ENCODE measurements around the gene SLC25A24.
"Not testable (repeated sequence)": the region's sequence is repeated elsewhere in the genome, so short reads cannot be mapped to it uniquely, and the experiment has no call there.

SLC25A24 gene

GRCh38 chr1:108132367-108132766 is 67.8 kb downstream of the SLC25A24 start:
- not testable (repeated sequence) for DNase-seq

DNA sequence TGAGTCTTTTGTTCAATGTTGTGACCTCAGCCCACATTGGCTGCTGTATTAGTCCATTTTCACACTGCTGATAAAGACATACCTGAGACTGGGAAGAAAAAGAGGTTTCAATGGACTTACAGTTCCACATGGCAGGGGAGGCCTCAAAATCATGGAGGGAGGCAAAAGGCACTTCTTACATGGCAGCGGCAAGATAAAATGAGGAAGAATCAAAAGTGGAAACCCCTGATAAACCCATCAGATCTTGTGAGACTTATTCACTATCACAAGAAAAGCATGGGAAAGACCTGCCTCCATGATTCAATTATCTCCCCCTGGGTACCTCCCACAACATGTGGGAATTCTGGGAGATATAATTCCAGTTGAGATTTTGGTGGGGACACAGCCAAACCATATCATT is 68.9 kb downstream of the SLC25A24 start:
- not testable (repeated sequence) for DNase-seq

GRCh38 chr1:108130794-108131193 is 69.3 kb downstream of the SLC25A24 start:
- no peak for DNase-seq

GRCh38 chr1:108129999-108130398 is 70.1 kb downstream of the SLC25A24 start:
- DNase-seq, result no peak

DNA sequence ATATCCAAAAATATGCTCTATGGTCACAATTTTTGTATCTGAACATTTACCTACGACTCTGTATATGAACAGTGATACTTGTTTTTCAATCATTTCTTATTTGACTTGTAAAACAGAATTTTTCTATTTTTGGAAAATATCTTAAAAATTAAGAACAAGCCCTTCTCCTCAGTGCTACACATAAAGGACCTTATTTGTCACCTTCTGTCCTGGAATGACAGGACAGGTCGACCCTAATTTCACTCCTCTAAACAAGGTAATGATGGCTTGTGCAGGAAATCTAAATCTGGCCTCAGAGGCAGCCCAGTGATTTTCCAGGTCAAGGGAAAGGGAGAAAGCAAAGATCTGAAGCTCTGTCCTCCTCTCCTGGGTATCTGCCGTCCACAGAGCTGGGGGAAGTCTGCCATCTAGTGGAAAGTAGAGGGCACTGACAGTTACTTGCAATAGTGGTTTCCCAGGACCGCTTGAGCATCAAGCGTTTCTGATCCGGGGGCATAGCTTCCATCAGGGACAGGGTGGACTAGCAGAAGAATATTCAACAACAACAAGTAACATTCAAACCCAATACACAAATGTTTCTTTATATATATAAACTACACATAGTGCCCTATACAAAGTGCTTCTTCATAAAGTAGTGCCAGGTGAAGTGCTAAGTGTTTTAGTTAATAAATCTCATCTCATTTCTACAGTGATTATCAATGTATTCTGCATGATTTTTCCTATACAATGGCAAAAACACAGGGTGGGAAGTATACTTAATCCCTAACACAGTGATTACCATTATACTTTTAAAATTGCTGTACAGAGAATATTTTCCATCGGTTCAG is 74.6 kb downstream of the SLC25A24 start:
- DNase-seq, result peak; percentile 36 to 80 (median 55)

GRCh38 chr1:108124622-108125311 is 75.4 kb downstream of the SLC25A24 start:
- no peak for DNase-seq

DNA sequence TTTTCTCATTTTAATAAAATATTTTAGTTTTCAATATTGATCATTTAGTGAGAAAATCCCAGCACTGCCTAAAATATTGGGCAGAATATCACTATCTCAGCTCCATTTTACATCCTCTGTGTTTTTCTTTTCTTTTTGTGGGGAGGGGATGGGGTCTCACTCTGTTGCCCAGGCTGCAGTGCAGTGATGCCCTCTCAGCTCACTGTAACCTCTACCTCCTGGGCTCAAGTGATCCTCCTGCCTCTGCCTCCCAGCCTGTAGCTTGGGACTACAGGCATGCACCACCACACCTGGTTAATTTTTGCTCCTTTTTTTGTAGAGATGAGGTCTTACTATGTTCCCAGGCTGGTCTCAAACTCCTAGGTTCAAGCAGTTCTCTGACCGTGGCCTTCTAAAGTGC is 76.1 kb downstream of the SLC25A24 start:
- DNase-seq, result no peak

DNA sequence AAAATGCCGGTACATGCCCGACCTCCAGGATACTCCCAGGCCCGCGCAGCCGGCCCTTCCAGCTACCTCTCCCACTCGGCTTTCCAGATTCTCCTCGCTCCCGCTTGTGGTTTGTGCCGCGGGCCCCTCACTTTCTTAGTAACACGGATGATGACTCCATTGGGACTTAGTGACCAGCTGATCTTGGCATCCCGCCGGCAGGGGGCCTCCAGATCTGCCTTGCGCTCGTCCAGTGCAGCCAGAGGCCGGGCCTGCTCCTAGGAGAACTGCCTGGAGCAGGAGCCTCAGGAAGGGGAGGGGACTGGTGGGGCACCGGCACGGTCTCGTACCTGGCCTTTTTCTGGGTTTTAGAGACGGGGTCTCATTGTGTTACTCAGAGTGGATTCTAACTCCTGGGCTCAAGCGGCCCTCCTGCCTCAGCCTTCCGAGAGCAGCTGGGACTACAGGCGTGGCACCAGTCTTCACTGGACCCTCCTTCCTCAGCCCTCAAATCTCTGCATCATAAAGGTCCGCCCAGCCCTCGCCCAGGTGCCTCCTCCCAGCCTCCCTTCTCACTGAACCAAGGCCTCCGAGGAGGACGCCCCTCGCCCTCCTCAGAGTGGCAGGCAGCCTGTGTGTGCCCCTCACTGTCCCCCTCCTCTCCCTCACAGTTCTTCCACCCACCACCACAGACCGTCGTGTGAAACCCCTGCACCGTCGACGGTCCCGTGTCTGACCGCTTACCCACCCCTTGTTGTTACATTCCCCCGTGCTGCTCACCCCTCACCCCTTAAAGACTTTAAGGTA is 78.6 kb downstream of the SLC25A24 start:
- no peak for DNase-seq

DNA sequence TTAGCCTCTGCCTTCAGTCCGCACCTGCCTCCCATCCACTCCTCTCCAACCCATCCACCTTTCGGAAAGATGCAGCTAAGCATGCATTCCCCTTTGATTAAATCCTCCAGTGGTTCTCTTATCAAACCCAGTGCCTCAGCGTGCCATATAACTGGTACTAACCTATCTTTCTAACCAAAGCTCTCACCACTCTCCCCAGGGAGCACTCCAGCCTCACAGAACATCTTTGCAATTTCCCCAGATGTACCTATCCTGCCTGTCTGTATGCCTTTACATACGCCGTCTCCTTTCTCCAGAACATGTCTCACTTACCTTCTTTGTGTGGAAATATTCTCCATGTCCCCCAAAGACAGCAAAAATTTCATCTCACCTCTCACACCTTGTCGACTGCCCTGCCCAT is 80.0 kb downstream of the SLC25A24 start:
- no peak for DNase-seq

DNA sequence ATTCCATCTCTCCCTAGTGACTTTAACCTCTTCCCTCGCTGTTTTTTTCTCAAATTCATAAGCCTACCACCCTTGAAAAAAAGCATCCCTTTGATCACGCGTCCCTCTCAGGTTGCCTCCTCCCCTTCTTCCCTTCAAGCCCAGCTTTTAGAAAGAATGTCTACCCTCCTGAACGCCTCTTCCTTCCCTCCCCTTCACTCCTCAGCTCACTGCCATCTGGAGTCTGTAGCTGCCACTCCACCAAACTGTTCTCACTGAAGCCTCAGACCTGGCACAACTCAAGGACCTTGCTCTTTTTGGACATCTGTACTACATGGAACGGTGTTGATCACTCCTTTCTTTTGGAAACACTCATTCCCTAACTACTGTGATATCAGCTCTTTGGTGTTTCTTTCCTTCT is 80.6 kb downstream of the SLC25A24 start:
- DNase-seq, result no peak

DNA sequence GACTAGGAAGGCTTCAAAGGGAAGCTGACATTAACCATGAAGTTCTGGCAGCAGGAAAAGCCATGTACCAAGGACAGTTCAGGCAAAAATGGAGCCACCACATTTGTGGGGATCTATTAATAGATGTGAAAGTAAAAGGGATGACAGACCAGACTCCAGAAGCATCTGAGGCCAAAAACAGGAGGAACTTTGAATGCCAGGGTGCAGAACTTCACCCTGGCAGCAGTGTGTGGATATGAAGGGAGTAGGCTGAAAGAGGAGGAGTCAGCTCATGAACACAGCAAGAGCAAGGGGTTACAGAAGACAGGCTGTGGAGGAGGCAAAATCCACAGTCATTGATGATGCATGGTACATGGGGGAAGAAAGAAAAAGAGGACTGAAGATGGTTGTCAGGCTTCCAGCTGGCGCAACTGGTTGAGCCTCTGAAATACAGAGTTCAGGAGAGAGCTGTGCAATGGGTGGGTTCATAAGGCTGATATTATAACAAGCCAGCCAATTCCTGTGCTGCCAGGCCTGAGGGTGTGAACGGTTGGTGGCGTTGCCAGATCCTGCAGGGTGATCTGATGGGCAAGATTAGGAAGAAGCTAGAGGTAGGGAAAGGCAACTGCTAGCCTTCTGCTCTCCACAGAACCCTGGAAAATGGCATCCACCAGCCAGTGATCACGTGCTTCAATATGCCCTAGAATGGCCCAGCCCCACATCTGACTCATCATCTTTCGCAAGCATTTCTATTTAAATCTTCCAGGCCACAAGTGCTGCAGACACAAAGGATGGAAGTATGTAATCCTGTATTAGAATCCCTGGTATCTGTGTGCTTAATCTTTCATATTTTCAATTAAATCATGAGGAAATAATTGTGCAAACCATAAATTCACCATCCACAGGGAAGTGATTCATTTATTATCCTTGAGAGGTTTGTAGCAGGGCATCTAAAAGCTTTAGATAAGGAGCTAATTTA is 81.9 kb downstream of the SLC25A24 start:
- no peak for DNase-seq

GRCh38 chr1:108117237-108117636 is 82.9 kb downstream of the SLC25A24 start:
- DNase-seq, result no peak

DNA sequence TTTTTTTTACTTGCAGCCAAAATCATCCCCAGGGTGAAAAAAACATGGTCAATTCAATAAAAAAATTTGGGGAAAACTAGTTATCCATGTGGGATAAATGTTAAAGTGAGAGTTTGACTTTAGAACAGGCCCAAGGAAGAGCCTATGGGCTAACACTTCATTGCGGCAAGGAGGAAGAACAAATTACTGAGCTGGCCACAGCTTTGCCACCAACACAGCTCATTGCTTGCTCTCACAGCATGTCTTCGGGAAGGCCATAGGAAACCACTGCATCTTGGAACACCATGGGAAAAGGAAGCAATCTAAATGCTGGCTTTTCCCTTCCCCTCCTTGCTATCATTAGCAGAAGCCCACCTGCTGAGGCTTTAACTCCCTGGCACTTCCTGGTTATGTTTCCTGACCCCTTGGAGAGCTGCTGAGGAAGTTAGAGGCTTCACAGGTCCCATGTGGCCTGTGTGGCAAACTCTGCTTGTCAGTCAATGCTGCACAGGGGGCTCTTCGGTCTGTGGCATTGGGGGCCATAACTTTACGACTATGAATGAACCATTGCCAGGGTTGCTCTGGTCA is 86.0 kb downstream of the SLC25A24 start:
- no peak for DNase-seq

GRCh38 chr1:108113496-108113895 is 86.6 kb downstream of the SLC25A24 start:
- no peak for DNase-seq

DNA sequence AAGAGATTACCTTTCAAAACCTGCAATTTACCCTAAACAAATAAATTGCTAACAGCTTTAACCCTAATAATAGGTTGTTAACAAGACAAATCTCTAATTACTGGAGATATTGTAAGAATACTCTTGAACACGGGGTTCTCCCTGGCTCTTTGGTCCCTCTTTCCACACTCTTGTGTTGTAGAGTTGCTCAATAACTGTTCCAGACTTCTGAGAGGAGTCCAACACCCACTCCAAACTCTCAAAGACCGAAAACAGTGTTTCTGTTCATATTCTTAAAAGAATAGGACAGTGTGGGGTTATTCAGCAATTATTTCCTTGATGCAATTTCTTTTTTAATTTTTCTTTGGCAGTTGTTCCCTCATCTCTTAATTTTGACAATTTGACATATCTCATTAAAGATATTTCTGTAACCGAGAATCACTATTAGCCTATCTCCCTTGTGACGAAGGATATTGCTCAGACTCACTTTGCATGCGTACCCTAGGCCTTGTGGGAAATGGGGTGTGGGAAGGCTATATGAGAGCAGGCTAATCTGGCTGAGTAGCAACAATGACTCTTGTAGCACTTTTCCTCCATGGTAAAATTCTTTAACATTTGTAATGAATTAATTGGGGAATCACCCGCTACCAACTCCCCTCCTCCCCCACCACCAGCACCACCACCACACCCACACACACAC is 90.7 kb downstream of the SLC25A24 start:
- no peak for DNase-seq

DNA sequence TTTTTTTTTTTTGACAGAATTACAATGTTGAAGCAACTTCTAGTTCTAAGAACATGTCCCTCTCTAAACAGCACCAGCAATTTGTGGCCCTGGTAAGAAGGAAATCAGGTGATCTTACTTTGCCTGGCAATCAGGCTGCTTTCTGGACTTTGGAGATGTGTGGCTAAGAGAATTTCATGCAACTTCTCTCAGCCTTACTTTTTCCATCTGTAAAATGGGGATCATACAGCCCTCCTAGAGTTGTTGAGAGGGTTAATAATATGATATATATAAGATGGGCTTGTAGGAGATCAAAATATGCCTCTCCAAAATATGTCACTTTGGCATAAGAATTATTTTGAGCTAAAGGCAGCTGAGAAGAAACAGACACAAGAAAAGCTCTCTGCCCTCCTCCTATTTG is 92.0 kb downstream of the SLC25A24 start:
- DNase-seq, result no peak

DNA sequence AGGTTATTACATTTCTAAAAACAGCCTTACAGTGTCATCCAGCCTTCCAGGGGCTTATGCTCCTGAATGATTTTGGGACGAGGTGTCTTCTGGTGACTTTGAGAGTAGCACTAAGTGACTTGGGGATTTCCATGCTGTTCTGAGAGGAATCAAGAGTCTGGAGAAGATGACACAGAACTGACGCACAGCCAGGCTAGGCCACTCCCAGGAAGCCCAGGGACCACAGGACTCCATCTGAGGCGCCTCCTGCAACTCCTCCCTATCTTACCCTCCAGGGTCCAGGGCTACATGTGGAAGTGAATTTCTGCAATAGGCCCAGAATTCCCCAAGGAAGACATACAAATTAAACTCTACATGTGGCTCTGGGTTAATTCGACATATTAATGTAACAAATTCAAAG is 92.5 kb downstream of the SLC25A24 start:
- DNase-seq, result no peak

GRCh38 chr1:108106775-108107174 is 93.4 kb downstream of the SLC25A24 start:
- DNase-seq, result no peak

DNA sequence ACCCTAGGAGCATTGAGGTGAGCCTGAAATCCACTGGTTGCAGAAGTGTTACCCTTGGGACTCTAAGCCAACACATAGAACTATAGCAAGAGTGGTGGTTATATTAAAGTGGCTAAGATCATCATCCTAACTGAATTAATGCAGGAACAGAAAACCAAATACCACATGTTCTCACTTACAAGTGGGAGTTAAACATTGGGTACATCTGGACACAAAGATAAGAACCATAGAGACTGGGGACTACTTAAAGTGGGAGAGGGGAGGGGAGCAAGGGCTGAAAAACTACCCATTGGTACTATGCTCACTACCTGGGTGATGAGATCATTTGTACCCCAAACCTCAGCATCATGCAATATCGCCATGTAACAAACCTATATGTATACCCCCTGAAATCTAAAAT is 100.0 kb downstream of the SLC25A24 start:
- no peak for DNase-seq

DNA sequence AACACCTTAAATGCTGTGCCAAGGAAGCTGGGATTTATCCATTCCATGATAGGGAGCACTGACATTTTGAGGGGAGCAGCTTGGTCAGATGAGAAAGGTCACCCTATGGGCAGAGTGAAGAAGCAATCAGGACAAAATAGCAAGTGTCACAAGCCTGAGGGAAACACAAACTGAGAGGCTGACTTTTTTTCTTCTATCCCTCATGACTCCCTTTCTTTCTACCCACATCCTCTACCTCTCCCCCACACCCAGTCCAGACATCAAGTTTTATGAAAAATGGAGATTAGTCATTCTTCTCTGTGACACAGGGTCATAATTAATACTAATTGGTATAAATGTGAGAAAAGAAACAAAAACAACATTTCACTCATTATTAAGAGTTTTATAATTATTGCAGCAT is 103.1 kb downstream of the SLC25A24 start:
- DNase-seq, result no peak

DNA sequence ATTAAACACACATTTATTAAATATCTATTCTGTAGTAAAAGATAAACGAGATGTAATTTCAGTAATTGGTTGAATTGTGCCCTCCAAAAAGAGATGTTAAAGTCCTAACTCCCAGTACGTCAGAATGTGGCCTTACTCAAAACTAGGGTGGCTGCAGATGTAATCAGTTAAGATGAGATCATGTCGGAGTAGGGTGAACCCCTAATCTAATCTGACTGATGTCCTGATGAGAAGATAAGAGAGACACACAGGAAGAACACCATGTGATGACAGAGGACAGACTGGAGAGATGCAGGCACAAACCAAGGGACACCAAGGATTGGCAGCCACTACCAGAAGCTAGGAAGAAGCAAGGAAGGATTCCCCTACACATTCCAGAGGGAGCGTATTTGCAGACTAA is 104.1 kb downstream of the SLC25A24 start:
- DNase-seq, result no peak

DNA sequence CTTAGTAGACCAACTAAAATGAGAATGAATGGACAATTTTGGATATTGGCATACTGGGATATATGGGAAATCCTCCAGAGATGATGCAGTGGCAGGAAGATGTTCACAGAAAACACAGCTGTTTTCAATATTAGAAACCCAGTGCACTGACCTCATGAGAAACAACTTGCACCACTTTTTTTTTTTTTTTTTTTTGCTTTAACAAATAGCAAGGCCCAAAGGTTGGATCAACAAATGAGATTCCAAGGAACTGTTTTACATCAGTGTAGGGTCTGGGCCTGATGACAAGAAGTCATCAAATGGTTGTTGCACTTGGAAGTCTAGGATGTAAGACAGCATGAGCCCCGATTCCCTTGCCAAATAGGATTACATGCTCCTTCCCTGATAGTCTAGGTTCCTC is 110.7 kb downstream of the SLC25A24 start:
- no peak for DNase-seq
